ENCODE results near the gene MRPL55. TPM values are rescaled to one million over a fixed set of nuclear protein-coding genes. Genes with fewer than 3 reads are reported as not detected.

MRPL55 gene
- total RNA-seq, 6 experiments from 2014 or later, result 48.3 to 55.4 (median 49.6) TPM

- no peaks in the 10 kb centered on the region for H3K9me3 Mint-ChIP-seq
These were observed 33.1 kb upstream of the MRPL55 start for GRCh38 chr1:228142155-228142691.

GRCh38 chr1:228141226-228142044 is 32.3 kb upstream of the MRPL55 start:
- peak overlapping the region; percentile 99 for H3K4me3 Mint-ChIP-seq
- no peak for DNase-seq
- peaks cover 15% of the 10 kb centered on the region for H3K4me1 Mint-ChIP-seq (ENCODE audit: low read depth)
- peak overlapping the region; percentile 98 for H3K27ac Mint-ChIP-seq
- peaks cover 5% of the 10 kb centered on the region; the same call in 1 of the 2 replicates for H3K36me3 Mint-ChIP-seq (ENCODE audit: low read depth)
- H3K27me3 Mint-ChIP-seq (ENCODE audit: insufficient read depth), result peaks cover 2% of the 10 kb centered on the region
- no peaks in the 10 kb centered on the region for H3K9me3 Mint-ChIP-seq
- TF ChIP-seq CTCF (IDR thresholded peaks at IDR 0.05), result no peak

More at GRCh38 chr1:228142155-228142691, 33.1 kb upstream of the MRPL55 start:
- no peak for DNase-seq
- H3K36me3 Mint-ChIP-seq (ENCODE audit: low read depth), result peaks cover 5% of the 10 kb centered on the region; the same call in 1 of the 2 replicates
- peak overlapping the region; percentile 98; the same call in 1 of the 2 replicates for H3K27ac Mint-ChIP-seq
- H3K4me1 Mint-ChIP-seq (ENCODE audit: low read depth), result peaks cover 15% of the 10 kb centered on the region
- H3K27me3 Mint-ChIP-seq (ENCODE audit: insufficient read depth), result peaks cover 2% of the 10 kb centered on the region
- H3K4me3 Mint-ChIP-seq, result peak overlapping the region; percentile 99
- TF ChIP-seq CTCF (IDR thresholded peaks at IDR 0.05), result no peak

- Mint-ChIP-seq H3K4me3 (peak overlapping the region; percentile 99), H3K4me1 (ENCODE audit: low read depth) (peaks cover 15% of the 10 kb centered on the region), H3K9me3 (no peaks in the 10 kb centered on the region), H3K27ac (peak overlapping the region; percentile 98), H3K36me3 (ENCODE audit: low read depth) (peaks cover 5% of the 10 kb centered on the region; the same call in 1 of the 2 replicates), H3K27me3 (ENCODE audit: insufficient read depth) (peaks cover 5% of the 10 kb centered on the region)
- no peak for DNase-seq
- TF ChIP-seq CTCF (IDR thresholded peaks at IDR 0.05), result no peak
These were observed 31.7 kb upstream of the MRPL55 start for GRCh38 chr1:228140724-228141225.

- peaks cover 9% of the 10 kb centered on the region for H3K27me3 Mint-ChIP-seq (ENCODE audit: insufficient read depth)
- H3K36me3 Mint-ChIP-seq (ENCODE audit: low read depth), result peaks cover 5% of the 10 kb centered on the region; the same call in 1 of the 2 replicates
- H3K27ac Mint-ChIP-seq, result peak within 1 kb of the TSS; percentile 98
- no peaks in the 10 kb centered on the region for H3K9me3 Mint-ChIP-seq
- H3K4me1 Mint-ChIP-seq (ENCODE audit: low read depth), result peaks cover 15% of the 10 kb centered on the region
- peak within 1 kb of the TSS; percentile 99 for H3K4me3 Mint-ChIP-seq
- DNase-seq, result peak; percentile 100
- TF ChIP-seq CTCF (IDR thresholded peaks at IDR 0.05), result peak; percentile 72
These were observed 31.0 kb upstream of the MRPL55 start, which contains the start of gene GUK1 for GRCh38 chr1:228139931-228140723. Gene GUK1, plus strand, starts transcription at chr1:228140279. Its CDS starts 24 bp downstream, at chr1:228140303.

- no peak for TF ChIP-seq CTCF (IDR thresholded peaks at IDR 0.05)
- DNase-seq, result no peak
- Mint-ChIP-seq H3K36me3 (ENCODE audit: low read depth) (peaks cover 5% of the 10 kb centered on the region; the same call in 1 of the 2 replicates), H3K27ac (peak overlapping the region; percentile 98), H3K4me3 (peak overlapping the region; percentile 99), H3K4me1 (ENCODE audit: low read depth) (peaks cover 15% of the 10 kb centered on the region), H3K9me3 (no peaks in the 10 kb centered on the region), H3K27me3 (ENCODE audit: insufficient read depth) (peaks cover 15% of the 10 kb centered on the region)
These were observed 30.4 kb upstream of the MRPL55 start for GRCh38 chr1:228139406-228139930.
